ENCODE data around the gene GZMM. TPM values are rescaled to one million over a fixed set of nuclear protein-coding genes. Genes with fewer than 3 reads are reported as not detected.

The GZMM gene
- total RNA-seq, 1 donor from 2014 or later, result not detected

GRCh38 chr19:536031-536880 lies 7.6 kb upstream of the GZMM start:
- no peak overlapping the region for H3K27ac Mint-ChIP-seq (ENCODE audit: unreplicated experiment)
- DNase-seq (ENCODE audit: extremely low spot score, unreplicated experiment), result no peak
- TF ChIP-seq CTCF (IDR thresholded peaks at IDR 0.05), result no peak
- no peaks in the 10 kb centered on the region for H3K27me3 Mint-ChIP-seq (ENCODE audit: unreplicated experiment)
- no peak overlapping the region for H3K4me3 Mint-ChIP-seq (ENCODE audit: unreplicated experiment)
- peaks cover 17% of the 10 kb centered on the region for H3K4me1 Mint-ChIP-seq (ENCODE audit: unreplicated experiment)
- H3K36me3 Mint-ChIP-seq (ENCODE audit: unreplicated experiment), result peaks cover 8% of the 10 kb centered on the region
- H3K9me3 Mint-ChIP-seq (ENCODE audit: unreplicated experiment), result no peaks in the 10 kb centered on the region

GRCh38 chr19:536881-537404 lies 6.9 kb upstream of the GZMM start:
- Mint-ChIP-seq H3K4me1 (ENCODE audit: unreplicated experiment) (peaks cover 17% of the 10 kb centered on the region), H3K27me3 (ENCODE audit: unreplicated experiment) (no peaks in the 10 kb centered on the region), H3K4me3 (ENCODE audit: unreplicated experiment) (no peak overlapping the region), H3K27ac (ENCODE audit: unreplicated experiment) (no peak overlapping the region), H3K9me3 (ENCODE audit: unreplicated experiment) (no peaks in the 10 kb centered on the region), H3K36me3 (ENCODE audit: unreplicated experiment) (peaks cover 8% of the 10 kb centered on the region)
- DNase-seq (ENCODE audit: extremely low spot score, unreplicated experiment), result no peak
- TF ChIP-seq CTCF (IDR thresholded peaks at IDR 0.05), result no peak

- TF ChIP-seq CTCF (IDR thresholded peaks at IDR 0.05), result no peak
- Mint-ChIP-seq H3K4me3 (ENCODE audit: unreplicated experiment) (no peak overlapping the region), H3K27me3 (ENCODE audit: unreplicated experiment) (no peaks in the 10 kb centered on the region), H3K4me1 (ENCODE audit: unreplicated experiment) (peaks cover 8% of the 10 kb centered on the region), H3K36me3 (ENCODE audit: unreplicated experiment) (peaks cover 12% of the 10 kb centered on the region), H3K27ac (ENCODE audit: unreplicated experiment) (no peak overlapping the region), H3K9me3 (ENCODE audit: unreplicated experiment) (no peaks in the 10 kb centered on the region)
- no peak for DNase-seq (ENCODE audit: extremely low spot score, unreplicated experiment)
Measured at GRCh38 chr19:538641-539428, 5.0 kb upstream of the GZMM start.

GRCh38 chr19:539429-540030 lies 4.3 kb upstream of the GZMM start:
- H3K4me3 Mint-ChIP-seq (ENCODE audit: unreplicated experiment), result no peak overlapping the region
- peaks cover 3% of the 10 kb centered on the region for H3K4me1 Mint-ChIP-seq (ENCODE audit: unreplicated experiment)

More at GRCh38 chr19:539429-540030, 4.3 kb upstream of the GZMM start:
- no peaks in the 10 kb centered on the region for H3K9me3 Mint-ChIP-seq (ENCODE audit: unreplicated experiment)
- H3K27ac Mint-ChIP-seq (ENCODE audit: unreplicated experiment), result no peak overlapping the region
- DNase-seq (ENCODE audit: extremely low spot score, unreplicated experiment), result no peak
- H3K36me3 Mint-ChIP-seq (ENCODE audit: unreplicated experiment), result peaks cover 12% of the 10 kb centered on the region
- no peaks in the 10 kb centered on the region for H3K27me3 Mint-ChIP-seq (ENCODE audit: unreplicated experiment)
- no peak for TF ChIP-seq CTCF (IDR thresholded peaks at IDR 0.05)
